Fibroblast of lung (primary cell): Measurements from ENCODE around the gene CLCN4. TPM values are rescaled to one million over a fixed set of nuclear protein-coding genes. Genes with fewer than 3 reads are reported as not detected.

Experiments used
- DNase-seq, 2 donors: peaks; one replicate each; pipeline versions ENCODE4 v3.0.0 to v3.0.0-alpha.2; 2010; ENCODE audit warnings: low read depth in 2 of 2
- H2AFZ ChIP-seq: 2 replicates; pipeline ENCODE4 v1.5.1; 2012; ENCODE audit warnings: low read length, control low read depth, inconsistent platforms
- H3K27ac ChIP-seq: 2 replicates; pipeline ENCODE4 v1.5.1; 2011; ENCODE audit warnings: low read length, control low read depth; ENCODE audit not compliant: insufficient read depth
- H3K27me3 ChIP-seq: 2 replicates; pipeline ENCODE4 v1.5.1; 2011; ENCODE audit warnings: mild to moderate bottlenecking, low read length; ENCODE audit not compliant: control insufficient read depth, insufficient read depth
- H3K36me3 ChIP-seq: 2 replicates; pipeline ENCODE4 v1.5.1; 2011; ENCODE audit warnings: low read length; ENCODE audit not compliant: control insufficient read depth, insufficient read depth
- H3K4me1 ChIP-seq: 2 replicates; pipeline ENCODE4 v1.5.1; 2011; ENCODE audit warnings: low read length; ENCODE audit not compliant: control insufficient read depth, insufficient read depth; ENCODE audit errors: extremely low read depth
- H3K4me2 ChIP-seq: 2 replicates; pipeline ENCODE4 v1.5.1; 2011; ENCODE audit warnings: low read length, control low read depth; ENCODE audit not compliant: insufficient read depth; ENCODE audit errors: extremely low read depth
- H3K4me3 ChIP-seq, 4 experiments: fragments of 200-600 bp in 1 of 4; sonication (generic) in 1 of 4; replicated peaks in 1 of 4; 2 replicates each; pipeline ENCODE4 v1.5.1; 2011 to 2016; ENCODE audit warnings: low read length in 4 of 4, low read depth in 3 of 4, mild to moderate bottlenecking in 3 of 4, control low read depth in 2 of 4, inconsistent platforms in 1 of 4, mixed read lengths in 1 of 4; ENCODE audit not compliant: insufficient read depth in 1 of 4; ENCODE audit errors: control extremely low read depth in 1 of 4
- H3K79me2 ChIP-seq: 2 replicates; pipeline ENCODE4 v1.5.1; 2012; ENCODE audit warnings: mild to moderate bottlenecking, low read length, inconsistent platforms; ENCODE audit not compliant: control insufficient read depth, insufficient read depth
- H3K9ac ChIP-seq: 2 replicates; pipeline ENCODE4 v1.5.1; 2011; ENCODE audit warnings: mild to moderate bottlenecking, low read length, control low read depth; ENCODE audit not compliant: insufficient read depth
- H3K9me3 ChIP-seq: 2 replicates; pipeline ENCODE4 v1.5.1; 2012; ENCODE audit warnings: low read depth, low read length; ENCODE audit not compliant: control insufficient read depth, insufficient read depth
- H4K20me1 ChIP-seq: 2 replicates; pipeline ENCODE4 v1.5.1; 2011; ENCODE audit warnings: low read length; ENCODE audit not compliant: control insufficient read depth, insufficient read depth; ENCODE audit errors: extremely low read depth
- CTCF ChIP-seq, 2 donors: IDR thresholded peaks in 1 of 2; conservative IDR thresholded peaks in 1 of 2; 1 replicate in 1 of 2; 2 replicates in 1 of 2; pipeline ENCODE4 v1.5.1; 2011 to 2012; ENCODE audit warnings: low read length in 2 of 2, control low read depth in 1 of 2, inconsistent platforms in 1 of 2, low read depth in 1 of 2, mild to moderate bottlenecking in 1 of 2
- EZH2 ChIP-seq: IDR thresholded peaks from 2 replicates; pipeline ENCODE4 v1.5.1; 2012; ENCODE audit warnings: low read length, control low read depth, mild to moderate bottlenecking; ENCODE audit errors: missing control alignments
- polyA plus RNA-seq, 2 donors: library from polyadenylated mRNA; depleted of rRNA in 1 of 2; stranded (reverse) in 1 of 2; unstranded in 1 of 2; fragments of >200 nt; gene quantifications; 2 replicates each; pipeline ENCODE4 v1.2.1, GENCODE V29; 2011 to 2012; ENCODE audit warnings: missing spikeins in 1 of 2
- total RNA-seq: library from RNA; depleted of rRNA; stranded (reverse); fragments of >200 nt; gene quantifications from 2 replicates; pipeline ENCODE4 v1.2.1, GENCODE V29; 2014

Gene CLCN4
- total and polyA plus RNA-seq, 2 donors (not counting 1 experiment from before 2014, with no cell fraction given) = 0.70 to 4.0 TPM

DNA sequence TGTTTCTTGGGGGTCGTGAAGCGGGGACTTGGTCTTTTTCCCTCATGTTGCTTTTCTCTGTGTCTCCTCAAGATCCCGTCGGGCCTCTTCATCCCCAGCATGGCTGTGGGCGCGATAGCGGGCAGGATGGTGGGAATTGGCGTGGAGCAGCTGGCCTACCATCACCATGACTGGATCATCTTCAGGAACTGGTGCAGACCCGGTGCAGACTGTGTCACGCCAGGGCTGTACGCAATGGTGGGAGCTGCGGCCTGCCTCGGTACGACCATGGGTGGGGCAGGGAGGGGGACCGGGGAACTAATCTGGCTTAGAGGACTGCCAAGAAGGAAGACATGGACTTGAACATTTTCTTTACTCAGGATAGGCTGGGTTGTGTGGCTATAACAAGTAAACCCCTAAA lies 55.6 kb downstream of the CLCN4 start:
- H3K36me3 ChIP-seq = no peaks in the 10 kb centered on the region
- no peak overlapping the region for H2AFZ ChIP-seq
- no peaks in the 10 kb centered on the region for H3K27me3 ChIP-seq
- H4K20me1 ChIP-seq = no peaks in the 10 kb centered on the region
- DNase-seq = no peak
- H3K4me3 ChIP-seq = no peak overlapping the region
- no peak overlapping the region for H3K9ac ChIP-seq
- no peaks in the 10 kb centered on the region for H3K9me3 ChIP-seq
- no peak overlapping the region for H3K4me2 ChIP-seq
- TF ChIP-seq EZH2 (no peak), CTCF (conservative IDR thresholded peaks at IDR 0.05 in 1 of 2, IDR thresholded peaks at IDR 0.05 in 1 of 2; ENCODE audit: low read depth in 1 of 2, low read length in 2 of 2) (no peak)
- no peaks in the 10 kb centered on the region for H3K4me1 ChIP-seq
- no peaks in the 10 kb centered on the region for H3K79me2 ChIP-seq
- H3K27ac ChIP-seq = no peak overlapping the region

DNA sequence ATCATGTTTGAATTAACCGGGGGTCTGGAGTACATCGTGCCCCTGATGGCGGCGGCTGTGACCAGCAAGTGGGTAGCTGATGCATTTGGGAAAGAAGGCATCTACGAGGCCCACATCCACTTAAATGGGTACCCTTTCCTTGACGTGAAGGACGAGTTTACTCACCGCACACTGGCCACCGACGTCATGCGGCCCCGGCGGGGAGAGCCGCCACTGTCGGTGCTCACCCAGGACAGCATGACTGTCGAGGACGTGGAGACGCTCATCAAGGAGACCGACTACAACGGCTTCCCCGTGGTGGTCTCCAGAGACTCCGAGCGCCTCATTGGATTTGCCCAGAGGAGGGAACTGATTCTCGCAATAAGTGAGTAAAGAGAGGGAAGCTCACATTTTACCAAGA lies 56.9 kb downstream of the CLCN4 start:
- no peak overlapping the region for H2AFZ ChIP-seq
- no peak for TF ChIP-seq CTCF (conservative IDR thresholded peaks at IDR 0.05 in 1 of 2, IDR thresholded peaks at IDR 0.05 in 1 of 2; ENCODE audit: low read depth in 1 of 2, low read length in 2 of 2)
- TF ChIP-seq EZH2 = no peak
- no peaks in the 10 kb centered on the region for H3K27me3 ChIP-seq
- H3K4me2 ChIP-seq = no peak overlapping the region
- H3K36me3 ChIP-seq = no peaks in the 10 kb centered on the region
- H3K4me3 ChIP-seq = no peak overlapping the region
- no peaks in the 10 kb centered on the region for H3K79me2 ChIP-seq
- no peaks in the 10 kb centered on the region for H4K20me1 ChIP-seq
- H3K9ac ChIP-seq = no peak overlapping the region
- no peaks in the 10 kb centered on the region for H3K9me3 ChIP-seq
- no peak overlapping the region for H3K27ac ChIP-seq
- H3K4me1 ChIP-seq = no peaks in the 10 kb centered on the region
- DNase-seq = no peak

DNA sequence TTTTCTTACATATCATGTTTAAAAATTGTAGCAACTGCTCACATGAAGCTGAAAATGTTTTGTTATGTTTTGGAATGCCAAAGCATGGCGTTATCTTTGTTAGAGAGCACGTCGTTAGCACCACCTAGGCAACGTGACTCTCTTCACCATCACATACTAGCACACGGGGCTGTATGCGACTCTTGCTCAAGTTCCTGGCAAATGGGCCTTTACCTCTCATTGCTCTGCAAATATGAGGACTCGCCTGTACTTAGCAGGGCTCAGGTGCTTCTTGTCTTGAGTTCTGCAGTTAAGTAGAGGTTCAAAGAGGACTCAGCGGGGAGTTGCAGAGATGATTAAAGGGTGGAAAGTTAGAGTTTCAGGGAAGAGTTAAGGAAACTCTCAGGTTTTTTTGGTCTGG lies 59.4 kb downstream of the CLCN4 start:
- H3K27ac ChIP-seq = no peak overlapping the region
- no peak for DNase-seq
- H3K4me2 ChIP-seq = no peak overlapping the region
- no peaks in the 10 kb centered on the region for H3K36me3 ChIP-seq
- TF ChIP-seq EZH2 (no peak), CTCF (conservative IDR thresholded peaks at IDR 0.05 in 1 of 2, IDR thresholded peaks at IDR 0.05 in 1 of 2; ENCODE audit: low read depth in 1 of 2, low read length in 2 of 2) (no peak)
- H3K4me3 ChIP-seq = no peak overlapping the region
- H4K20me1 ChIP-seq = no peaks in the 10 kb centered on the region
- H3K9me3 ChIP-seq = no peaks in the 10 kb centered on the region
- H3K9ac ChIP-seq = no peak overlapping the region
- H3K4me1 ChIP-seq = no peaks in the 10 kb centered on the region
- no peaks in the 10 kb centered on the region for H3K27me3 ChIP-seq
- H3K79me2 ChIP-seq = no peaks in the 10 kb centered on the region
- H2AFZ ChIP-seq = no peak overlapping the region
